HG02970 (cell line): ENCODE measurements around the gene ZNF609.

Source experiments
- ATAC-seq: cut with Tn5 transposase; IDR thresholded peaks from one replicate; pipeline ENCODE4 v1.9.1; 2021; ENCODE audit warnings: mild to moderate bottlenecking, moderate library complexity, moderate number of reproducible peaks; ENCODE audit not compliant: unreplicated experiment, low FRiP score

The ZNF609 gene

GRCh38 chr15:64530918-64531317 lies 70.5 kb downstream of the ZNF609 start:
- ATAC-seq, result no peak

- ATAC-seq, result no peak
Observed at GRCh38 chr15:64532521-64533315, 72.3 kb downstream of the ZNF609 start.

GRCh38 chr15:64535460-64536243 lies 75.3 kb downstream of the ZNF609 start:
- no peak for ATAC-seq

GRCh38 chr15:64536244-64536836 lies 76.0 kb downstream of the ZNF609 start:
- no peak for ATAC-seq

- ATAC-seq, result no peak
Observed at GRCh38 chr15:64542091-64542490, 81.7 kb downstream of the ZNF609 start.

GRCh38 chr15:64544450-64544849 lies 84.1 kb downstream of the ZNF609 start:
- no peak for ATAC-seq

- ATAC-seq, result no peak
Observed at GRCh38 chr15:64547275-64547674, 86.9 kb downstream of the ZNF609 start.

- no peak for ATAC-seq
Observed at GRCh38 chr15:64548235-64548634, 87.9 kb downstream of the ZNF609 start.

GRCh38 chr15:64549860-64550259 lies 89.5 kb downstream of the ZNF609 start:
- no peak for ATAC-seq

- ATAC-seq, result no peak
Observed at GRCh38 chr15:64552281-64552948, 92.0 kb downstream of the ZNF609 start.

- ATAC-seq, result no peak
Observed at GRCh38 chr15:64558460-64559179, 98.2 kb downstream of the ZNF609 start.

GRCh38 chr15:64559243-64559642 lies 98.9 kb downstream of the ZNF609 start:
- no peak for ATAC-seq

- ATAC-seq, result no peak
Observed at GRCh38 chr15:64560501-64560900, 100.1 kb downstream of the ZNF609 start.

- no peak for ATAC-seq
Observed at GRCh38 chr15:64560998-64561397, 100.6 kb downstream of the ZNF609 start.

GRCh38 chr15:64562003-64562640 lies 101.7 kb downstream of the ZNF609 start:
- no peak for ATAC-seq

- no peak for ATAC-seq
Observed at GRCh38 chr15:64566102-64566501, 105.7 kb downstream of the ZNF609 start.

- ATAC-seq, result no peak
Observed at GRCh38 chr15:64566629-64567427, 106.5 kb downstream of the ZNF609 start.

GRCh38 chr15:64568765-64569164 lies 108.4 kb downstream of the ZNF609 start:
- no peak for ATAC-seq

GRCh38 chr15:64571857-64572291 lies 111.5 kb downstream of the ZNF609 start:
- ATAC-seq, result no peak
